ENCODE data around the gene ZNF70.

GRCh38 chr22:23774114-23774921, 23.4 kb upstream of the ZNF70 start:
- TF ChIP-seq, protein P1, sequence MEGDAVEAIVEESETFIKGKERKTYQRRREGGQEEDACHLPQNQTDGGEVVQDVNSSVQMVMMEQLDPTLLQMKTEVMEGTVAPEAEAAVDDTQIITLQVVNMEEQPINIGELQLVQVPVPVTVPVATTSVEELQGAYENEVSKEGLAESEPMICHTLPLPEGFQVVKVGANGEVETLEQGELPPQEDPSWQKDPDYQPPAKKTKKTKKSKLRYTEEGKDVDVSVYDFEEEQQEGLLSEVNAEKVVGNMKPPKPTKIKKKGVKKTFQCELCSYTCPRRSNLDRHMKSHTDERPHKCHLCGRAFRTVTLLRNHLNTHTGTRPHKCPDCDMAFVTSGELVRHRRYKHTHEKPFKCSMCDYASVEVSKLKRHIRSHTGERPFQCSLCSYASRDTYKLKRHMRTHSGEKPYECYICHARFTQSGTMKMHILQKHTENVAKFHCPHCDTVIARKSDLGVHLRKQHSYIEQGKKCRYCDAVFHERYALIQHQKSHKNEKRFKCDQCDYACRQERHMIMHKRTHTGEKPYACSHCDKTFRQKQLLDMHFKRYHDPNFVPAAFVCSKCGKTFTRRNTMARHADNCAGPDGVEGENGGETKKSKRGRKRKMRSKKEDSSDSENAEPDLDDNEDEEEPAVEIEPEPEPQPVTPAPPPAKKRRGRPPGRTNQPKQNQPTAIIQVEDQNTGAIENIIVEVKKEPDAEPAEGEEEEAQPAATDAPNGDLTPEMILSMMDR (IDR thresholded peaks at IDR 0.05): no peak
- TF ChIP-seq ZFX (IDR thresholded peaks at IDR 0.05; ENCODE audit: borderline replicate concordance): no peak

Measured in 22Rv1 (cell line).